Measurements from ENCODE around the gene CRLF3.
"Not testable (repeated sequence)": the region's sequence is repeated elsewhere in the genome, so short reads cannot be mapped to it uniquely, and the experiment has no call there.

The CRLF3 gene

GRCh38 chr17:30814860-30815259, 9.6 kb downstream of the CRLF3 start:
- not testable (repeated sequence) for H3K9me3 ChIP-seq (ENCODE audit: control insufficient read depth, low read length); H3K4me1 ChIP-seq (ENCODE audit: control insufficient read depth, insufficient read depth, low read length); H3K4me3 ChIP-seq (ENCODE audit: insufficient read depth, low read depth, low read length); H3K27me3 ChIP-seq (ENCODE audit: control insufficient read depth, insufficient read depth, low read length, poor library complexity, severe bottlenecking); H3K27ac ChIP-seq (ENCODE audit: insufficient read depth, low read depth, low read length, poor library complexity, severe bottlenecking); H3K36me3 ChIP-seq (ENCODE audit: control insufficient read depth, insufficient read depth, low read length)
- 91 to 95% methylated on average over 9 of the region's 9 CpGs for WGBS, 2 experiments

- not testable (repeated sequence) for H3K4me3 ChIP-seq (ENCODE audit: insufficient read depth, low read depth, low read length); H3K9me3 ChIP-seq (ENCODE audit: control insufficient read depth, low read length); H3K27me3 ChIP-seq (ENCODE audit: control insufficient read depth, insufficient read depth, low read length, poor library complexity, severe bottlenecking); H3K27ac ChIP-seq (ENCODE audit: insufficient read depth, low read depth, low read length, poor library complexity, severe bottlenecking); H3K4me1 ChIP-seq (ENCODE audit: control insufficient read depth, insufficient read depth, low read length); H3K36me3 ChIP-seq (ENCODE audit: control insufficient read depth, insufficient read depth, low read length)
- WGBS, 2 experiments, result 91 to 93% methylated on average over 10 to 12 of the region's 12 CpGs
Observed at GRCh38 chr17:30814236-30814635, 10.3 kb downstream of the CRLF3 start.

GRCh38 chr17:30812218-30813177, 12.0 kb downstream of the CRLF3 start:
- H3K9me3 ChIP-seq (ENCODE audit: control insufficient read depth, low read length), result no peaks in the 10 kb centered on the region
- 95 to 96% methylated on average over 5 of the region's 5 CpGs for WGBS, 2 experiments
- no peaks in the 10 kb centered on the region for H3K4me1 ChIP-seq (ENCODE audit: control insufficient read depth, insufficient read depth, low read length)
- no peak overlapping the region for H3K4me3 ChIP-seq (ENCODE audit: insufficient read depth, low read depth, low read length)
- H3K27me3 ChIP-seq (ENCODE audit: control insufficient read depth, insufficient read depth, low read length, poor library complexity, severe bottlenecking), result no peaks in the 10 kb centered on the region
- H3K27ac ChIP-seq (ENCODE audit: insufficient read depth, low read depth, low read length, poor library complexity, severe bottlenecking), result no peak overlapping the region
- H3K36me3 ChIP-seq (ENCODE audit: control insufficient read depth, insufficient read depth, low read length), result no peaks in the 10 kb centered on the region

- Histone ChIP-seq H3K27me3 (ENCODE audit: control insufficient read depth, insufficient read depth, low read length, poor library complexity, severe bottlenecking) (no peaks in the 10 kb centered on the region), H3K9me3 (ENCODE audit: control insufficient read depth, low read length) (no peaks in the 10 kb centered on the region), H3K27ac (ENCODE audit: insufficient read depth, low read depth, low read length, poor library complexity, severe bottlenecking) (no peak overlapping the region), H3K36me3 (ENCODE audit: control insufficient read depth, insufficient read depth, low read length) (no peaks in the 10 kb centered on the region), H3K4me3 (ENCODE audit: insufficient read depth, low read depth, low read length) (no peak overlapping the region), H3K4me1 (ENCODE audit: control insufficient read depth, insufficient read depth, low read length) (no peaks in the 10 kb centered on the region)
- WGBS, 2 experiments, result 93 to 98% methylated on average over 6 of the region's 6 CpGs
Observed at GRCh38 chr17:30809867-30810266, 14.6 kb downstream of the CRLF3 start.

GRCh38 chr17:30808785-30809286, 15.7 kb downstream of the CRLF3 start:
- no peak overlapping the region for H3K27ac ChIP-seq (ENCODE audit: insufficient read depth, low read depth, low read length, poor library complexity, severe bottlenecking)

GRCh38 chr17:30807896-30808295, 16.6 kb downstream of the CRLF3 start:
- Histone ChIP-seq H3K4me3 (ENCODE audit: insufficient read depth, low read depth, low read length) (no peak overlapping the region), H3K9me3 (ENCODE audit: control insufficient read depth, low read length) (no peaks in the 10 kb centered on the region), H3K36me3 (ENCODE audit: control insufficient read depth, insufficient read depth, low read length) (peaks cover 8% of the 10 kb centered on the region), H3K27me3 (ENCODE audit: control insufficient read depth, insufficient read depth, low read length, poor library complexity, severe bottlenecking) (no peaks in the 10 kb centered on the region), H3K27ac (ENCODE audit: insufficient read depth, low read depth, low read length, poor library complexity, severe bottlenecking) (no peak overlapping the region), H3K4me1 (ENCODE audit: control insufficient read depth, insufficient read depth, low read length) (no peaks in the 10 kb centered on the region)
- 86 to 100% methylated on average over 1 of the region's 1 CpG for WGBS, 2 experiments

More at GRCh38 chr17:30808785-30809286, 15.7 kb downstream of the CRLF3 start:
- H3K27me3 ChIP-seq (ENCODE audit: control insufficient read depth, insufficient read depth, low read length, poor library complexity, severe bottlenecking), result no peaks in the 10 kb centered on the region
- no peaks in the 10 kb centered on the region for H3K9me3 ChIP-seq (ENCODE audit: control insufficient read depth, low read length)
- no peaks in the 10 kb centered on the region for H3K4me1 ChIP-seq (ENCODE audit: control insufficient read depth, insufficient read depth, low read length)
- H3K4me3 ChIP-seq (ENCODE audit: insufficient read depth, low read depth, low read length), result no peak overlapping the region
- 93 to 95% methylated on average over 9 of the region's 9 CpGs for WGBS, 2 experiments
- peaks cover 2% of the 10 kb centered on the region for H3K36me3 ChIP-seq (ENCODE audit: control insufficient read depth, insufficient read depth, low read length)

- H3K36me3 ChIP-seq (ENCODE audit: control insufficient read depth, insufficient read depth, low read length), result peaks cover 19% of the 10 kb centered on the region
- WGBS, 2 experiments, result 88 to 91% methylated on average over 2 of the region's 2 CpGs
- no peak overlapping the region for H3K27ac ChIP-seq (ENCODE audit: insufficient read depth, low read depth, low read length, poor library complexity, severe bottlenecking)
- H3K4me1 ChIP-seq (ENCODE audit: control insufficient read depth, insufficient read depth, low read length), result no peaks in the 10 kb centered on the region
- no peaks in the 10 kb centered on the region for H3K9me3 ChIP-seq (ENCODE audit: control insufficient read depth, low read length)
- H3K27me3 ChIP-seq (ENCODE audit: control insufficient read depth, insufficient read depth, low read length, poor library complexity, severe bottlenecking), result no peaks in the 10 kb centered on the region
- no peak overlapping the region for H3K4me3 ChIP-seq (ENCODE audit: insufficient read depth, low read depth, low read length)
Observed at GRCh38 chr17:30805944-30806456, 18.5 kb downstream of the CRLF3 start.

- Histone ChIP-seq H3K4me3 (ENCODE audit: insufficient read depth, low read depth, low read length) (no peak overlapping the region), H3K9me3 (ENCODE audit: control insufficient read depth, low read length) (no peaks in the 10 kb centered on the region), H3K36me3 (ENCODE audit: control insufficient read depth, insufficient read depth, low read length) (peaks cover 25% of the 10 kb centered on the region), H3K4me1 (ENCODE audit: control insufficient read depth, insufficient read depth, low read length) (no peaks in the 10 kb centered on the region), H3K27me3 (ENCODE audit: control insufficient read depth, insufficient read depth, low read length, poor library complexity, severe bottlenecking) (no peaks in the 10 kb centered on the region), H3K27ac (ENCODE audit: insufficient read depth, low read depth, low read length, poor library complexity, severe bottlenecking) (no peak overlapping the region)
- 90 to 95% methylated on average over 1 of the region's 1 CpG for WGBS, 2 experiments
Observed at GRCh38 chr17:30801671-30802070, 22.8 kb downstream of the CRLF3 start.

- H3K4me3 ChIP-seq (ENCODE audit: insufficient read depth, low read depth, low read length), result no peak overlapping the region
- H3K9me3 ChIP-seq (ENCODE audit: control insufficient read depth, low read length), result no peaks in the 10 kb centered on the region
- no peaks in the 10 kb centered on the region for H3K27me3 ChIP-seq (ENCODE audit: control insufficient read depth, insufficient read depth, low read length, poor library complexity, severe bottlenecking)
- no peak overlapping the region for H3K27ac ChIP-seq (ENCODE audit: insufficient read depth, low read depth, low read length, poor library complexity, severe bottlenecking)
- WGBS, 2 experiments, result 95 to 96% methylated on average over 4 of the region's 4 CpGs
- H3K36me3 ChIP-seq (ENCODE audit: control insufficient read depth, insufficient read depth, low read length), result peaks cover 25% of the 10 kb centered on the region
- no peaks in the 10 kb centered on the region for H3K4me1 ChIP-seq (ENCODE audit: control insufficient read depth, insufficient read depth, low read length)
Observed at GRCh38 chr17:30796016-30796415, 28.5 kb downstream of the CRLF3 start.

- no peaks in the 10 kb centered on the region for H3K9me3 ChIP-seq (ENCODE audit: control insufficient read depth, low read length)
- no peaks in the 10 kb centered on the region for H3K4me1 ChIP-seq (ENCODE audit: control insufficient read depth, insufficient read depth, low read length)
- no peak overlapping the region for H3K4me3 ChIP-seq (ENCODE audit: insufficient read depth, low read depth, low read length)
- H3K27ac ChIP-seq (ENCODE audit: insufficient read depth, low read depth, low read length, poor library complexity, severe bottlenecking), result no peak overlapping the region
- 90 to 99% methylated on average over 4 of the region's 5 CpGs for WGBS, 2 experiments
- H3K27me3 ChIP-seq (ENCODE audit: control insufficient read depth, insufficient read depth, low read length, poor library complexity, severe bottlenecking), result no peaks in the 10 kb centered on the region
- peaks cover 36% of the 10 kb centered on the region for H3K36me3 ChIP-seq (ENCODE audit: control insufficient read depth, insufficient read depth, low read length)
Observed at GRCh38 chr17:30794372-30794771, 30.1 kb downstream of the CRLF3 start.

All from ectodermal cell (in vitro differentiated cells).